Measurements from ENCODE around the gene CAPRIN1. TPM values are rescaled to one million over a fixed set of nuclear protein-coding genes. Genes with fewer than 3 reads are reported as not detected.

Gene CAPRIN1
- total RNA-seq, 4 donors from 2014 or later: 89.6 to 126 (median 103) TPM

GRCh38 chr11:34146411-34146810 is 94.9 kb downstream of the CAPRIN1 start:
- 88 to 89% methylated on average over 12 of the region's 12 CpGs for WGBS, 2 donors
- intact Hi-C loops (cut with DNase I; ENCODE audit: low total_unique reads): no loop called here
- no peak for DNase-seq (ENCODE audit: low spot score in 2 of 2)
- no peak overlapping the region for H3K4me3 ChIP-seq (ENCODE audit: low read depth, poor library complexity, severe bottlenecking)
- no peak for TF ChIP-seq CTCF (IDR thresholded peaks at IDR 0.05)

GRCh38 chr11:34146866-34147265 is 95.3 kb downstream of the CAPRIN1 start:
- no peak overlapping the region for H3K4me3 ChIP-seq (ENCODE audit: low read depth, poor library complexity, severe bottlenecking)
- no peak for TF ChIP-seq POLR2A (IDR thresholded peaks at IDR 0.05)
- no peak for TF ChIP-seq CTCF (IDR thresholded peaks at IDR 0.05)
- WGBS, 2 donors: 80 to 82% methylated on average over 5 of the region's 5 CpGs
- intact Hi-C loops (cut with DNase I; ENCODE audit: low total_unique reads): no loop called here
- no peak for DNase-seq (ENCODE audit: low spot score in 2 of 2)

GRCh38 chr11:34147581-34147980 is 96.0 kb downstream of the CAPRIN1 start:
- DNase-seq (ENCODE audit: low spot score in 2 of 2): no peak
- no peak overlapping the region for H3K4me3 ChIP-seq (ENCODE audit: low read depth, poor library complexity, severe bottlenecking)
- intact Hi-C loops (cut with DNase I; ENCODE audit: low total_unique reads): no loop called here
- TF ChIP-seq CTCF (IDR thresholded peaks at IDR 0.05): no peak
- TF ChIP-seq POLR2A (IDR thresholded peaks at IDR 0.05): no peak
- WGBS, 2 donors: 67 to 82% methylated on average over 8 of the region's 8 CpGs

GRCh38 chr11:34148504-34149165 is 97.1 kb downstream of the CAPRIN1 start:
- WGBS, 2 donors: 91 to 92% methylated on average over 16 of the region's 16 CpGs
- H3K4me3 ChIP-seq (ENCODE audit: low read depth, poor library complexity, severe bottlenecking): no peak overlapping the region
- intact Hi-C loops (cut with DNase I; ENCODE audit: low total_unique reads): no loop called here
- no peak for DNase-seq (ENCODE audit: low spot score in 2 of 2)
- no peak for TF ChIP-seq CTCF (IDR thresholded peaks at IDR 0.05)
- TF ChIP-seq POLR2A (IDR thresholded peaks at IDR 0.05): no peak

GRCh38 chr11:34149274-34149673 is 97.7 kb downstream of the CAPRIN1 start:
- WGBS, 2 donors: 91 to 94% methylated on average over 7 of the region's 7 CpGs
- H3K4me3 ChIP-seq (ENCODE audit: low read depth, poor library complexity, severe bottlenecking): no peak overlapping the region
- no peak for TF ChIP-seq CTCF (IDR thresholded peaks at IDR 0.05)
- no peak for TF ChIP-seq POLR2A (IDR thresholded peaks at IDR 0.05)
- intact Hi-C loops (cut with DNase I; ENCODE audit: low total_unique reads): no loop called here
- no peak for DNase-seq (ENCODE audit: low spot score in 2 of 2)

GRCh38 chr11:34149786-34150185 is 98.3 kb downstream of the CAPRIN1 start:
- TF ChIP-seq POLR2A (IDR thresholded peaks at IDR 0.05) (no peak), CTCF (IDR thresholded peaks at IDR 0.05) (no peak)
- 88 to 89% methylated on average over 13 of the region's 13 CpGs for WGBS, 2 donors
- intact Hi-C loops (cut with DNase I; ENCODE audit: low total_unique reads): no loop called here
- H3K4me3 ChIP-seq (ENCODE audit: low read depth, poor library complexity, severe bottlenecking): no peak overlapping the region
- no peak for DNase-seq (ENCODE audit: low spot score in 2 of 2)
